GM20000 (cell line): ENCODE measurements around the gene CAPN11.

Source experiments
- DNase-seq: peaks from one replicate; pipeline ENCODE4 v3.0.0; 2012; ENCODE audit warnings: low spot score
- TF ChIP-seq, protein P1 (sequence below): IDR thresholded peaks from 2 replicates; pipeline ENCODE4 v1.5.1; 2012; ENCODE audit warnings: mild to moderate bottlenecking, control low read depth; ENCODE audit errors: extremely low read depth, missing control alignments

The CAPN11 gene

GRCh38 chr6:44198684-44199083, 40.1 kb downstream of the CAPN11 start:
- DNase-seq = no peak
- TF ChIP-seq, protein P1, sequence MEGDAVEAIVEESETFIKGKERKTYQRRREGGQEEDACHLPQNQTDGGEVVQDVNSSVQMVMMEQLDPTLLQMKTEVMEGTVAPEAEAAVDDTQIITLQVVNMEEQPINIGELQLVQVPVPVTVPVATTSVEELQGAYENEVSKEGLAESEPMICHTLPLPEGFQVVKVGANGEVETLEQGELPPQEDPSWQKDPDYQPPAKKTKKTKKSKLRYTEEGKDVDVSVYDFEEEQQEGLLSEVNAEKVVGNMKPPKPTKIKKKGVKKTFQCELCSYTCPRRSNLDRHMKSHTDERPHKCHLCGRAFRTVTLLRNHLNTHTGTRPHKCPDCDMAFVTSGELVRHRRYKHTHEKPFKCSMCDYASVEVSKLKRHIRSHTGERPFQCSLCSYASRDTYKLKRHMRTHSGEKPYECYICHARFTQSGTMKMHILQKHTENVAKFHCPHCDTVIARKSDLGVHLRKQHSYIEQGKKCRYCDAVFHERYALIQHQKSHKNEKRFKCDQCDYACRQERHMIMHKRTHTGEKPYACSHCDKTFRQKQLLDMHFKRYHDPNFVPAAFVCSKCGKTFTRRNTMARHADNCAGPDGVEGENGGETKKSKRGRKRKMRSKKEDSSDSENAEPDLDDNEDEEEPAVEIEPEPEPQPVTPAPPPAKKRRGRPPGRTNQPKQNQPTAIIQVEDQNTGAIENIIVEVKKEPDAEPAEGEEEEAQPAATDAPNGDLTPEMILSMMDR = no peak

DNA sequence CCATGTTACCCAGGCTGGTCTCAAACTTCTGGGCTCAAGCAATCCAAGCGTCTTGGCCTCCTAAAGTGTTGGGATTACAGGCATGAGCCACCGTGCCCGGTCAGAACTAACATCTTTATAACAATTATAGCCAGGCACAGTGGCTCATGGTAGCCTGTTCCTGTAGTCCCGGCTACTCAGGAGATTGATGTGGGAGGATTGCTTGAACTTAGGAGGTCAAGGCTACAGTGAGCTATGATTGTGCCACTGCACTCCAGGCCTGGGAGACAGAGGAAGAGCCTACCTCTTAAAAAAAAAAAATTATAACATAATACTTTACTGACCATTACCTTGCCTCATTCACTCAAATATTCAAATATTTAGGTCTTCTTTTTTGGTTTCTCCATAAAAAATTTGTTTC, 41.3 kb downstream of the CAPN11 start:
- TF ChIP-seq, protein P1 = no peak
- DNase-seq = no peak

DNA sequence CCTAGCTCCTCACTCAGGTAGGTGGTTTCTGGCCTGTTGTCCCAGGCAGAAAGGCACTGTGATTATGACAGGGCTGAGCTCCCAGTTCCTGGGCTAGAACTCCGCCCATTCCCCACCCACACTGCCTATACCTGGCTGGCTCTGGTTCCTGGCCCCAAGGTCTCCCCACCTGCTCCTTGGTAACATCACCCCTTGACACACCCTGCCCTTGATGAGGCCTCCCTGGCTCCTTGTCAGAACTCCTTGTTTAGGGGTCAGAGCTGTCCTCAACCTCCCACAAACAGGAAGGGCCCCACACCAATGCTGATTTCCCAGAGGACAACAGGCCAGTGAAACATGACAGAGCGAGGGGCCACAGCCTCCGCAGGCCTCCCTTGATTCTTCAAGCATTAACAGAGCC, 42.6 kb downstream of the CAPN11 start:
- TF ChIP-seq, protein P1 = no peak
- no peak for DNase-seq

- TF ChIP-seq, protein P1 = no peak
- no peak for DNase-seq
Measured at GRCh38 chr6:44201638-44202303, 43.2 kb downstream of the CAPN11 start.

DNA sequence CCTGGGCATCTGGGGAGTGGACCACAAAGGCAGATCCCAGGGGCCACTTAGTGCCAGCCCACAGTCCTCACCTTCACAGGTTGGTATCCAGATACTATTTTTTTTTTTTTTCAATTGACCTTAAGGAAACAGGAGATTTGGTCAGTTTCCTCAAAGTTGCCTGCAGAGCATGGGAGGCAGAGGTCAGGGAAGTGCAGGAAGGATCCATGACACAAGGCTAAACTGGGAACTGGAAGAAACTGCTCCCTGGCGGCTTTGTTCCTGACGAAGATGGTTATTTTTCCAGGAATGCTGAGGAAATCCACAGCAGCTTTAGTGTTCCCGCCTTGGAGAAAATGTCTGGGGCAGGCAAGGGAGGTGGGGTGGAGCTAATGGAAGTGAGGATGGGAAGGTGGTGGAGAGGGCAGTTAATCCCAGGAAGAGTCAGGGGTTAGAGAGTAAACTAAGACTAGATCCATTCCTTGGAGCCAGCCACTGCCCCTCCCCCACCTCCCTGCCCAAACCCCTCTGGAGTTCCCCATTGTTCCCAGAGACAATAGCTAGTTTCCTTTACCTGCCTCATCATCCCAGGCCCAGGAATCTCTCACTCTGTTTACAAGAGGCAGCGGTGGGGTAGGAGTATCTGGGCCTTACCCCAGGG, 43.8 kb downstream of the CAPN11 start:
- no peak for DNase-seq
- TF ChIP-seq, protein P1 = no peak

DNA sequence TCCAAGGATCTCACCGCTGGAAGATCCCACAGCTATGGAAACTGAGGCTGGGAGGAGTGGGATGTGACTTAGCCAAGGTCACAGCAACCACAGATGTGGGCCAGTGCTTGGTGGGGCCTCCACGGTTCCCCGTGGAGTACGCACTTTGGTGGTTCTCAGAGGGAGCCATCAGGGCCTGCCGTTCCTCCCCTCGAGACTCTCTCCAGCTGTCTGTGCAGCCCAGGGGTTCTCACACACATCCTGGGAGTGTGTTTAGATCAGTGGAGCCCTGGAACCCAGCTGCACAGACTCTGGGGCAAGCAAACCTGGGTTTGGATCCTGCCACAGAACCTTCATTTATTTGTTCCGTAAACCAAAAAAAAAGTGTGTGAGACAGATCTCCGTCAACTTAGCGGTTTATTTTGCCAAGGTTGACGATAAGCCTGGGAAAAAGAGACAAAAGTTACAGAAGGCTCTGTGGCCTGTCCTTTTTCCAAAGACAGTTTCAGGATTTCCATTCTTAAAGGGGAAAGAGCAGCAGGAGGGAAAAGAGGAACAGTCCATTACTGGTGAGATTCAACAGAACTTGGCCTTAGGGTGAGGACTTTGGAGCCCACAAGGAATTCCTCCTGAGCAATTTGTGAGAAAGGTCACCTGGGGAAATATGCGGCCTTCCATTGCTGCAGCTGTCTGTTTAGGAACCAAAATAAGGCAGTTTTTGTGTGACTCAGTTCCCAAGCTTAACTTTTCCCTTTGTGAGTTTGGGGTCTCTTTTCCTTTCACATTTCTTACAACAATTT, 44.5 kb downstream of the CAPN11 start:
- no peak for DNase-seq
- TF ChIP-seq, protein P1 = no peak

DNA sequence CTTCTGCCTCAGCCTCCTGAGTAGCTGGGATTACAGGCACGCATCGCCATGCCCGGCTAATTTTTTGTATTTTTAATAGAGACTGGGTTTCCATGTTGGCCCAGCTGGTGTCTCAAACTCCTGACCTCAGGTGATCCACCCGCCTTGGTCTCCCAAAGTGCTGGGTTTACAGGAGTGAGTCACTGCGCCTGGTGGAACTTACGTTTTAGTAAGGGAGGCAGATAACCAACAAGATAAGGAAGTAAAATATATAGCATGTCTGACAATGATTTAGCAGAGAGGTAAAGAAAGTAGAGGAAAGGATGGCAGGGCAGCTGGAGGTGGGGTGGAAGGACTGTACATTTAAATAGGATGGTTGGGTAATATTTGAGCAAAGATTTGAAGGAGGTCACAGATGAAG, 45.3 kb downstream of the CAPN11 start:
- TF ChIP-seq, protein P1 = no peak
- no peak for DNase-seq
